Erythroblast (primary cell): ENCODE data around the gene DDR1.

Experiments used
- GATA1 ChIP-seq: IDR thresholded peaks from 2 replicates; pipeline ENCODE4 v1.6.1; 2011; ENCODE audit warnings: low read depth, mild to moderate bottlenecking, control low read depth, low read length, moderate library complexity
- POLR2A ChIP-seq: IDR thresholded peaks from 2 replicates; pipeline ENCODE4 v1.6.1; 2011; ENCODE audit warnings: mild to moderate bottlenecking, low read length

DNA sequence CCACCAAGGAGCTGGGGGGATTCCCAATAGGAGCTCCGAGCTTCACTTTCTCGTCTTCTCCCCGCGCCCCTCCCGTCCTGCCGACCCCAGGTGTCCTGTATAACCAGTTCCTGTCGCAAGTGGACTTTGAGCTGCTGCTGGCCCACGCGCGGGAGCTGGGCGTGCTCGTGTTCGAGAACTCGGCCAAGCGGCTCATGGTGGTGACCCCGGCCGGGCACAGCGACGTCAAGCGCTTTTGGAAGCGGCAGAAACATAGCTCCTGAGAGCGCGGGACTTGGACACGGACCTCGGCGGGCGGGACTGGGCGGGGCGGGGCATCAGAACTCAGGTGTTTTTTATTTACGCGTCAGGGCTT is 29.4 kb downstream of the DDR1 start:
- TF ChIP-seq POLR2A = no peak
- no peak for TF ChIP-seq GATA1
